ENCODE results near the gene DUOXA2.

Gene DUOXA2

DNA sequence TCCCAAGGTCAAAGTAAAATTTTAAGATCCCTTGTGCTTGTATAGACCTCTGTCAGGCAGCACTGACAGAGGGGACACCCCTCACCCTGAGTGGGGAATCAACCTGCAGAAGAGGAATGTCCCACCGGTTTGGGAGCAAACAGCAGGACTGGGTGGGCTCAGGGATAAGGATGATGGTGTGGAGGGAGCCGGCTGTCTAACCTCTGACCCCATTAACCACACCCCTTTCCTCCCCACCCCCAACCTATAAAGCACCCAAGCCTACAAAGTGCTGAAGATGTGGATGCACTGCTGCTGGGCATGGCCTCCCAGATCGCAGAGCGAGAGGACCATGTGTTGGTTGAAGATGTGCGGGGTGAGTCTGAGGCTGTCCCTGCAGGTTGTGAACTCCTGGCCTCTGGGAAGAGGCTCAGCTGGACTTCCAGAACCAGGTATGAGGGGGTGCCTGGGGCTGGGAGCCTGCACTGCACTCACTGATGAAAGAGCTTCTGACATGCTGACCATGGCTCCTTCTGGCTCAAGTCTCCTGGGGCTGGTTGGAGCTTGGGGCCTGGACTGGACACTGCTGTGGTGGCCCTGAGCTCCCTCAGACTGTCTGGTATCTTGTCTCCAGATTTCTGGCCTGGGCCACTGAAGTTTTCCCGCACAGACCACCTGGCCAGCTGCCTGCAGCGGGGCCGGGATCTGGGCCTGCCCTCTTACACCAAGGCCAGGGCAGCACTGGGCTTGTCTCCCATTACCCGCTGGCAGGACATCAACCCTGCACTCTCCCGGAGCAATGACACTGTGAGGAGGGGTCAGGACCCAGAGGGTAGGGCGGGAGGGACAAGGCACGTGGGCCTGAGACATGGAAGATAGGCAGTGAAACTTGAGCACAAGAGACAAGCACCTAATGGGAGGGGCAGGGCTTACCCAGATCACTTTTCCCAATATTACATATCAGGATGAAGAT, 25.0 kb downstream of the DUOXA2 start:
- no peak for DNase-seq

DNA sequence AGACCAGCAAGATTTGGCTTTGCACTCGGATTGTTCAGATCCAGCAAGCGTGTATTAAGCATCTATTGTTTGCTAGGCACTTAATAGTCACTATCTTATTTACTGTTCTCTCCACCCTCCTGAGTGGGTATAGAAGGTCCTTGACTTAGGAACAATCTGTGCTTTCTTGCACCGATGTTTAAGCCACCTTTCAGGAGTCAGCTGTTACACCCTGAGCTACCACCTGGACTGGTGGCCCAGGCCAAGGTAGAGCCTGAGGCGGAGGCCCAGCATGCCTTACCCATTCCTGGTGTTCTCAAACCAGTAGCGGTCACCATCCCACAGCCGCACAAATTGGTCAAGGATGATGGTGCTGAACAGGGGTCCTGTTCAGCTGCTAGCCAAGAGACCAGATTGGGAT, 25.6 kb downstream of the DUOXA2 start:
- no peak for DNase-seq

DNA sequence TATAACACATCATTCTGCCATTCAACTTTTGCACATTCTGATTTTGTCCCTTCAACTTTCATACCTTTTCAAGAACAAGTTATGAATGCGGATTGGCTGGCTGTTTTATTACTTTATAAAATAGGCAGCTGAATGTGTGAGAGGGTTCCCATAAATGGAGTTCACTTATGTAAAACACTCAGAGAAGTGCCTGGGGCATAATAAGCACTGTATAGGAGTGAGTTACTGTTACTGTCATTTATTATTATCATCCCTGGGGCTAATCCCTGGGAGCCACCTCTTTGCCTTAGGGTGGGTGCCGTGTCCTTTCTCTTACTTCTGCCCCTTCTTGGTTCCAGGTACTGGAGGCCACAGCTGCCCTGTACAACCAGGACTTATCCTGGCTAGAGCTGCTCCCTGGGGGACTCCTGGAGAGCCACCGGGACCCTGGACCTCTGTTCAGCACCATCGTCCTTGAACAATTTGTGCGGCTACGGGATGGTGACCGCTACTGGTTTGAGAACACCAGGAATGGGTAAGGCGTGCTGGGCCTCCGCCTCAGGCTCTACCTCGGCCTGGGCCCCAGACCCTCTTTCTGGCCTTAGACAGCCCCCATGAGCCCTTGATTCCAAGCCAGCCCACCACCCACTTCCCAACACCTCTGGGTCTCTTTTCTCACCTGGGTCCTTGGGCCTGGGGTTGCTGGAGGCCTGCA, 26.6 kb downstream of the DUOXA2 start:
- DNase-seq: no peak

DNA sequence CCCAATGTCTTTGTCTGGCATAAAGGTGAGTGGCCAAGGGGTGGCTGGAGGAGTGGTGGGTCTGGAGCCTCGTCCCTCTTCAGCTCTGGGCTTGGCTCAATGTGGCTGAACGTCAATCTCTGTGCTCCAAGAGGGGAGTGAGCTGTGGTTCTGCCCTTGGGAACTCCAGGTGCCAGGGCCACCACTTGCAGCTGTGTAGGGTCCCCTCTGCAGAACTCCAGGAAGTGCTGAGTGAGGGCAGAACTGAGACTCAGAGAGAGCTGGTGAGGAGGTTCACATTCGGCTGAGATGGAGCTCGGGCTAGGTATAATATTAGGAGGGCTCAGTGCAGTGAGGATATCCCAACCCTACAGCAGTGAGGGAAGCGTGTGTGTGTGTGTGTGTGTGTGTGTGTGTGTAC, 27.3 kb downstream of the DUOXA2 start:
- no peak for DNase-seq

DNA sequence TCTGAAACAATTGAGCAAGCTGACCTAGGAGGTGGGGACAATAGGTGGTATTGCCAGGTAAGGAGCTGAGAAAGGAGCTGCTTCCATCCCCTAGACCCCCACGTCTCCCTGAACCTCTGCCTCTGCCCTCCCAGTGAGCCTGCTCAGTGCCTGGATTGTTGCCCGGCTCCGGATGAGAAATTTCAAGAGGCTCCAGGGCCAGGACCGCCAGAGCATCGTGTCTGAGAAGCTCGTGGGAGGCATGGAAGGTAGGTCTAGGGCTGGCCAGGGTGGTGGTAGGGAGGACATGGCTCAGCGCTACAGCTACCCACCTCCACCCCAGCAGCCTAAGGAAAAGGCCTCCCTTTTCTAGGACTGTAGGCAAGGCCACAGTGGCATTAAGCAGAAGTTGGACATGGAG, 28.9 kb downstream of the DUOXA2 start:
- DNase-seq: no peak

DNA sequence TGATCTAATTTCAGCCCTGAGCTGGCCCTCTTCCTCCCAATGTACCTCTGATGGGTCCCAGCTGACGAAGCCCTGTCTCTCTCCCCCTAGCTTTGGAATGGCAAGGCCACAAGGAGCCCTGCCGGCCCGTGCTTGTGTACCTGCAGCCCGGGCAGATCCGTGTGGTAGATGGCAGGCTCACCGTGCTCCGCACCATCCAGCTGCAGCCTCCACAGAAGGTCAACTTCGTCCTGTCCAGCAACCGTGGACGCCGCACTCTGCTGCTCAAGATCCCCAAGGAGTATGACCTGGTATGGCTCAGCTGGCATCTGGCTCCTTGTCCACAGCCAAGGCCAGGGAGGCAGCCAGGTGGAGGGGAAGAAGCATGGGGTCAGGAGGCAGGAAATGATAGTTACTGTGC, 29.8 kb downstream of the DUOXA2 start:
- DNase-seq: no peak

DNA sequence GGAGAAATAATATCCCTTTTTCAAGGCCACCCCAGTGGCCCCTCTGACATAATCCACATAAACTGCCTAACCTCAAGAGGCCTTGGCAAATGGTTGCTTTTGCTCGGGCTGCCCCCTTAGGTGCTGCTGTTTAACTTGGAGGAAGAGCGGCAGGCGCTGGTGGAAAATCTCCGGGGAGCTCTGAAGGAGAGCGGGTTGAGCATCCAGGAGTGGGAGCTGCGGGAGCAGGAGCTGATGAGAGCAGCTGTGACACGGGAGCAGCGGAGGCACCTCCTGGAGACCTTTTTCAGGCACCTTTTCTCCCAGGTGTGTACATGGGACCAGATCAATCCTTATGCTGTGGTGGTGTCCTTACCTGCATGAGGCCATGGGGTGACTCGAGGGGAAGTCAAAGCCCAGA, 30.6 kb downstream of the DUOXA2 start:
- DNase-seq: no peak

DNA sequence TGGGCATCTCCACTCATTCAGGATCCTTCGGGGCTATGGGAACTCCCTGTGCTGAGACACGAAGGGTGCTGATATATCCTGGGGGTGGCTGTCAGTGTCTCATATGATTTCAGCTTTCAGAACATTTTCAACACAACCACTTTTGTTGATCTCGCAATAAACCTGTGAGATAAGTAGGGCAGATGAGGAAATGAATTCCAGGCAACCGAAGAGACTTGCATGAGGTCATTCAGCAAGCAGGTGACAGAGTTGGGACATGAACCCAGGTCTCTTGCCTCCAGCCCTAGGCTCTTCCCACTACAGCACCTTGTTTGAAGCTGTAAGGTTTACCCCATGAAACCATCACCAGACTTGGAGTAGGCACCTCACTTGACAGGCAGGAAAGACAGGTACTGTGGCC, 32.3 kb downstream of the DUOXA2 start:
- no peak for DNase-seq

DNA sequence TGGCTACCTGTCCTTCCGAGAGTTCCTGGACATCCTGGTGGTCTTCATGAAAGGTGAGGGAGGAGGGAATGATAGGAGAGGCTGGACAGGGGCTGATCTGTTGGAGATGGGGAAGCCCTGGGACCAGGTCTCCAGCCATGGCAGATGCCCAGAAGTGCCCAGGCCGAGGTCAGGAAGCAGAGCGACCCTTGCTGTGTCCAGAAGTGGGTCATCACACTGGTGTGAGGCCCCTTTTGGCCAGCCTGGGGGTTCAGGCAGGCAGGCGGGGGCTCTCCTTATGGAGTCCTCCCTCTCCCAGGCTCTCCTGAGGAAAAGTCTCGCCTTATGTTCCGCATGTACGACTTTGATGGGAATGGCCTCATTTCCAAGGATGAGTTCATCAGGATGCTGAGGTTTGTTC, 33.5 kb downstream of the DUOXA2 start:
- no peak for DNase-seq

DNA sequence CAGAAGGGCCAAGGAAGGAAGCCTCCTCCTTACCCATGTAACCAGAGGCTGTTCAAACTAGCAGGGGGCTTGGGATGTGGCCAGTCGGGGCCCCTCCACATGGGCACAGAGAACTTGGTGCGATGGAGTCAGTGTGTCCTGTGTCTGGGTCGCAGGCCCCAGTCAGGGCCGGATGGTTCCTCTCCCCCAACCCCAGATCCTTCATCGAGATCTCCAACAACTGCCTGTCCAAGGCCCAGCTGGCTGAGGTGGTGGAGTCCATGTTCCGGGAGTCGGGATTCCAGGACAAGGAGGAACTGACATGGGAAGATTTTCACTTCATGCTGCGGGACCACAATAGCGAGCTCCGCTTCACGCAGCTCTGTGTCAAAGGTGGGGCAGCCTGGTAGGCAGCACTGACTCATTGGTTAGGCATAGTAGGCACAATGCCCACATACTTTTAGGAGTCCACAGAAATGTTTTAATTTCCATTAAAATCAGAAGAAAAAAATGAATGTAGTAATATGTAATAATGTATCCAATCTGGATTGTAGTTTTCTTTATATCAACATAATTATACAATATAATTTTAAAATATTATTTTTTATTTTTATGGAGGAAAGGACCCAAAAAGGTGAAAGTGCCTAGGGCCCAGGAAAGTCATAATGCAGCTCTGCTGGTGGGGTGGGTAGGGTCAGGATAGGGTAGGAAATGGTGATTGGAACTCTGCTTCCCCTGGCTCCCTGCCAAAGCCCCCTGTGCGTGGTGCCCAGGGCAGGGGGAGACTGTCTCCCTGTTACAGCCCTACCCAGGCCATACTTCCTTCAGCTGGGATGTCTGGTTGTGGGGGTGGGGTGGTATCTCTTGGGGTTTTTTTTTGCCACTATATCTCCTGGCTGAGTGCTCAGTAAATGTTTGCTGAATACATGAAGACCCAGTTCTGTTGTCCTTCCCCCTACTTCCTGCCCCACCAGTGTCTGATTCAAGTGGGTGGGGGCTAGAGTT, 34.2 kb downstream of the DUOXA2 start:
- DNase-seq: no peak

DNA sequence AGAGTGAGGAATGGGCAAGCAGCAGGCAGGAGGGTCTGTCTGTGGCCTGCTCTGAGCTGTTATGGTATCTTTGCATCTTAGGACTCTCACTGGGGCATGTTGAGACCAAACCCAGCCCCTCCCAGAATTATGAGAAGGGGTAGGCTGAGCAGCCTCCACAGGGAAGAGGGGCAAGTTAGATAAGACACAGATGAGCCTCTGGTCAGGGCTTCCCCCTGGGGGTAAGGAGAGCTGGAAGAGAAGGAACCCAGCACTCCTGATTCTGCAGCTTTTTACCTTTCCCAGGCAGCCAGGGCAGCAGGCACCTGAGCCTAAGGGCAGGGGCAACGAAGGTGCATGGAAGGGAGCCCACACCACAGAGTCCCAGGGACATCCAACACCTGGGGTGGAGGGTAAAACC, 34.9 kb downstream of the DUOXA2 start:
- DNase-seq: no peak

DNA sequence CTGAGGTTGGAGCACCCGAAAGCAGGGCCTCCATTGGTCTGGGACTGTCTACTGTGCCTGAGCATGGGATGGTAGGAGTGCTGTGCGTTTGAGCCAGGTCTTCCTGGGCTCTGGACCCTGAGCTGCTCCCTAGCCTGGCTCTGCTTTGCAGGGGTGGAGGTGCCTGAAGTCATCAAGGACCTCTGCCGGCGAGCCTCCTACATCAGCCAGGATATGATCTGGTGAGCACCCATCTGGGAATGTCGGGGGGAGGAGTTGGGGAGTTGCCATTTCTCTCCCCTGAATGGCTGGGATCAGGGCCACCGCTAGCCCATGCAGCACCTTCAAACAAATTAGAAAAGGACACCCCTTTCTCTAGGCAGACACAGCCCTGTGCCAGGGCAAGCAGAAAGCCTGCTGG, 36.4 kb downstream of the DUOXA2 start:
- DNase-seq: no peak

DNA sequence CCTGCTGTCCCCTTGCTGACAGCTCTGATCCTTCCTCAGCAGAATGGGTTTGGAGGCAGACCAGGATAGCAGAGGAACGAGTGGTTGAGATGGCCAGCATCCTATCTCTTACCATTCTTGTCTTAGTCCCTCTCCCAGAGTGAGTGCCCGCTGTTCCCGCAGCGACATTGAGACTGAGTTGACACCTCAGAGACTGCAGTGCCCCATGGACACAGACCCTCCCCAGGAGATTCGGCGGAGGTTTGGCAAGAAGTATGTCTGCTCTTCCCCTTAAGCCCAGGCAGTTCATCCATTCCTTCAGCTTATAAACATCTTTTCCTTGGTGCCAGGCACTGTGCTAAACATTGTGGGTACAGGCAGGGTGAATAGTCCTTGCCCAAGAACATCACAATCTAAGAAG, 36.9 kb downstream of the DUOXA2 start:
- no peak for DNase-seq

DNA sequence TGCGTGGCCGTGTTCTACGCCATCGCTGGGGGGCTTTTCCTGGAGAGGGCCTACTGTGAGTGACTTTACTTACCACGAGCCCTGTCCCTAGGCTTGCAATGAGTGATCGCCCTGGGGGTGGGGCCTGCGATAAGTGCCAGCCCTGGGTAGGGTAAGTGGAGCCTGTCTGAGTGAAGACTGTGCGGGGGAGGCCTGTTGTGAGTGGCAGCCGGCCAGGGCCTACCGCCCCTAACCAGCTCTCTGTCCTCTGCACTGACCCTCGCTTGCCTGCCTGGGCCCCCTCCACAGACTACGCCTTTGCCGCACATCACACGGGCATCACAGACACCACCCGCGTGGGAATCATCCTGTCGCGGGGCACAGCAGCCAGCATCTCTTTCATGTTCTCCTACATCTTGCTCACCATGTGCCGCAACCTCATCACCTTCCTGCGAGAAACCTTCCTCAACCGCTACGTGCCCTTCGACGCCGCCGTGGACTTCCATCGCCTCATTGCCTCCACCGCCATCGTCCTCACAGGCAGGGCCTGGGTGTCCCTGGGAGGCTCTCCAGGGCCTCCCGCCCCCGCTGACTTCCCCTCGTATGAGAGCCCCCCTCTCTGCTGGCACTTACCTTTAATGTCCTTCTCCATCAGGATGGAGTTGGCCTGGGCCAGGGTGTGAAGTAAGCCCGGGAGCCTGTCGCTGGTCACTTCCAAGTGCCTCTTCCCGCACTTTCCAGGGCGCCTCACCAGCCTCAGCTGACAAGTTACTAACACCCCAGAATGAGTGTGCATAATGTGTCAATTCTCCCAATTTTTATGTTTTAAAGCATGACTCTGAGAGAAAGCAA, 38.1 kb downstream of the DUOXA2 start:
- no peak for DNase-seq

DNA sequence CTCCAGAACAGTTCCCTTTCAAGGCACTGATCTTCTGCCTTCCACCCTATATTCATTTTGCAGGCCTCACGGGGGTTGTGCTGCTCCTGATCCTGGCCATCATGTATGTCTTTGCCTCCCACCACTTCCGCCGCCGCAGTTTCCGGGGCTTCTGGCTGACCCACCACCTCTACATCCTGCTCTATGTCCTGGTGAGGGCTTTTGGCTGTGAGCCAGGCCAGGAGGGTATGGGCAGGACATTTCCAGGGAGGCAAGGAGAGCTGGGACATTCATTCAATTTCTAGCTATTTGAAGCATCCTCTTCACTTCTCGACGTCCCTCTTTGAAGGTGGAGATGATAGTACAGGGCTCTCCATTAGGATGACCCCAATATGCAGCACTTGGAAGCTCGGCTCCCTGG, 41.6 kb downstream of the DUOXA2 start:
- DNase-seq: no peak

DNA sequence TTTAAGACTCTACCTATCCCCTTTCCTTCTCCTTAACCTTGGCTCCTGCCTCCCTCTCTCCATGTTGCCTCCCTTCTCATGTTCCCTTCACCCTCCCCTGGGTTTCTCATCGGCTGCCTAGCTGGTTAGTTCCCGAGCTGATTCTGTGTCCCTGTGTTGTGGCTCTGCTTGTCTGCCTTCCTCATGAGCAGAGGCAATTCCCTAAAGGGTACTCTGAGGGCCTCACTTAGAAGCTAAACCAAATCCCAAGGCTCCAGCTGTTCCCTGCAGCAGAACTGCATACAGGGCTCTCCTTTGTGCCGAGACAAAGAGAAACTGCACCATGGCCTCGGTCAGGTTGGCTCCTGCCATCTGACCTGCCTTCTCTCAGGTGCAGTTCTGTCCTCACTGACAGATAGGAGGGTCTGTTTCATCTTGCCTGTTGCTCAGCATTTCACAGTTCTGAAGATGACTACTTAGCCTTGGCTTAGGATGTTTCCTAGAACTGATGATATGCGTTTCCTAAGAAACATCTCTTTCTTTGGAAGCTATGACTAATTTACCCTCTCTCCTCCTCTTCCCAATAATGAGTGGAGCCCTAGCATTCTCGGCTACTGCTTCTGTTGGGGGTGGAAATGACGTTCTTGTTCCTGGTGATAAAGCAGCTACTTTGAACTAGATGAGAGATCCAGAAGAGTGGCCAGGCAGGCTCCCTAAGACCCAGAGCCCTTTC, 42.8 kb downstream of the DUOXA2 start:
- no peak for DNase-seq

DNA sequence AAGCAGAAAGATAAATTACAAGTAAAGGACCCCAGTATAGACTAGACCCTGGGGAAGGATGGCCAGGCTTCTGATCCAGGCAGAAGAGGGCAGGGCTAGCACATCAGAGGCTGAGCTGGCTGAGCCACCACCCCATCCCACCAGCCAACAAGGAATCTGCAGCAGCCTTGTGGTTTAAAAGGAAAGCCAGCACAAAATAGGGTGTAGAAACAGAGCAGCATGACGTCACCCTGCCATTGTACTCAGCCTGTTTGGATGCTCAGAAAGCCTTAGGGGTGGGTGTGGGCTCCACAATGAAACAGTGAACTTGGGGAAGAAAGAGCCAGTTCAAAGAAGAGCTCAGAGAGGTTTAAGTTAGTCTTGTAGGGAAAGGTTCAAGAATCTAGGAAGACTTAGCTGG, 43.8 kb downstream of the DUOXA2 start:
- no peak for DNase-seq

DNA sequence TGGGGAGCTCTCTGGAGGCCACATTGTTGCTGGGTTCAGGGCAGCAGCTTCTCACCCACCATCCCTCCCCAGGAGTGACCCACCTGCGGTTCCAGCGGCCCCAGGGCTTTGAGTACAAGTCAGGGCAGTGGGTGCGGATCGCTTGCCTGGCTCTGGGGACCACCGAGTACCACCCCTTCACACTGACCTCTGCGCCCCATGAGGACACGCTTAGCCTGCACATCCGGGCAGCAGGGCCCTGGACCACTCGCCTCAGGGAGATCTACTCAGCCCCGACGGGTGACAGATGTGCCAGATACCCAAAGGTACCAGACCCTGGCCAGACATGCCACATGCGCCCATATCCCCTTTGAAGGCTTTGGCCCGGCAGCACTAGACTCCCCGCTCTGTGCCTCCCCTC, 47.5 kb downstream of the DUOXA2 start:
- DNase-seq: no peak

DNA sequence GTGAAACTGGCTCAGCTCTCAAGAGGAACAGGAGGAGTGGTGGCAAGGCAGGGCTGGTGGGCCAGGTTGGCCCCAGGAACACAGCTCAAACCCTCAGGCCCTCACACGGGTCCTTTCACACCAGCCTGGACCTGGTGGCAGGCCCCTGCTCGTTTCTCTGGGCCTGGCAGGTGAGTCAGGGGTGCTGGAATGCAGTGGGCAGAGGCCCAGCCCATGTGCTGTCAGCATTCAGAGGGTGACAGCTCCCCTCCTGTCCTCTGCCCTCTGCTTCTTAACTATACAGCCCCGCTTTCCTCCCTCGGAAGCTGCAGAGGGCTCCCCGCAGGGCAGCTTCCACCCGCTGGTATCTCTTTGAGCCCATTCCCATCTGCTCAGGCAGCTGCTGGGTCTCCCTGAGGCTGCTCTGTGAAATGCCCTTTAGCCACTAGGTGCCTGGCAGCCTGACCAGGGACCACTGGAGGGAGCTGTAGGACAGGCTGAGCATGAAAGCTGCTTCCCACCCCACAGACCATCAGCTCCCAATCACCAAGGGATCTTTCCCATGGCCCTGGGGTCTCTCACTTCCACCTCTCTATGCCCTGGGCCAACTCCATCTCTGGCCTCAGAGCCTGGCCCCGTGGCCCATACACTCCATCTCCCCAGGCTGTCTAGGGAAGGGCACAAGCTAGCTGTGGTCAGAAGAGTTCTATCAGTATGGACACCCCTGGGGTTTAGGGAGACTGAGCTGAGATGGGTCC, 48.8 kb downstream of the DUOXA2 start:
- DNase-seq: peak; percentile 83

DNA sequence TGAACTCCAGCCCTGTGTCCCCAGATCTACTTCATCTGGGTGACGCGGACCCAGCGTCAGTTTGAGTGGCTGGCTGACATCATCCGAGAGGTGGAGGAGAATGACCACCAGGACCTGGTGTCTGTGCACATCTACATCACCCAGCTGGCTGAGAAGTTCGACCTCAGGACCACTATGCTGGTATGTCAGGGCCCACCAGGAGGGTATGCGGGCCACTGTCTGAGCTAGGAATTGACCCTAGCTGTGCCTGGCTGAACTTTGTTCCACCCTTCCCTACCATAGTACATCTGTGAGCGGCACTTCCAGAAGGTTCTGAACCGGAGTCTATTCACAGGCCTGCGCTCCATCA, 49.4 kb downstream of the DUOXA2 start:
- DNase-seq: no peak

DNA sequence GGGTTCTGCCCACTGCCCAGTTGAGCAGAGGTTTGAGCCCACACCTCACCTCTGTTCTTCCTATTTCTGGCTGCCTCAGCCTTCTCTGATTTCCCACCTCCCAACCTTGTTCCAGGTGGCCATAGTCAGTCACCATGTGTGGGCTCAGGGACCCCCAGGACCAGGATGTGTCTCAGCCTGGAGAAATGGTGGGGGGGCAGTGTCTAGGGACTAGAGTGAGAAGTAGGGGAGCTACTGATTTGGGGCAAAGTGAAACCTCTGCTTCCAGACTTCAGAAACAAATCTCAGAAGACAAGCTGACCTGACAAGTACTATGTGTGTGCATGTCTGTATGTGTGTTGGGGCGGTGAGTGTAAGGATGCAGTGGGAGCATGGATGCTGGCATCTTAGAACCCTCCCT, 50.8 kb downstream of the DUOXA2 start:
- DNase-seq: no peak

Measured in COR-L47 (cell line).